GM21576 (cell line): ENCODE results near the gene UTP4.
A peak's percentile ranks its signal among the peaks of the same experiment; 100 is the strongest.
"Not testable (repeated sequence)": the region's sequence is repeated elsewhere in the genome, so short reads cannot be mapped to it uniquely, and the experiment has no call there.

ENCODE experiments used
- ATAC-seq: cut with Tn5 transposase; IDR thresholded peaks from one replicate; pipeline ENCODE4 v1.9.1; 2021; ENCODE audit warnings: mild to moderate bottlenecking, moderate library complexity; ENCODE audit not compliant: unreplicated experiment

UTP4 gene

GRCh38 chr16:69127966-69128510, 4.4 kb upstream of the UTP4 start:
- ATAC-seq: no peak

GRCh38 chr16:69130461-69130860, 2.0 kb upstream of the UTP4 start:
- no peak for ATAC-seq

GRCh38 chr16:69131167-69131838, 1.1 kb upstream of the UTP4 start:
- ATAC-seq: no peak

- ATAC-seq: peak; percentile 31
Observed at GRCh38 chr16:69131839-69132423, 518 bp upstream of the UTP4 start.

DNA sequence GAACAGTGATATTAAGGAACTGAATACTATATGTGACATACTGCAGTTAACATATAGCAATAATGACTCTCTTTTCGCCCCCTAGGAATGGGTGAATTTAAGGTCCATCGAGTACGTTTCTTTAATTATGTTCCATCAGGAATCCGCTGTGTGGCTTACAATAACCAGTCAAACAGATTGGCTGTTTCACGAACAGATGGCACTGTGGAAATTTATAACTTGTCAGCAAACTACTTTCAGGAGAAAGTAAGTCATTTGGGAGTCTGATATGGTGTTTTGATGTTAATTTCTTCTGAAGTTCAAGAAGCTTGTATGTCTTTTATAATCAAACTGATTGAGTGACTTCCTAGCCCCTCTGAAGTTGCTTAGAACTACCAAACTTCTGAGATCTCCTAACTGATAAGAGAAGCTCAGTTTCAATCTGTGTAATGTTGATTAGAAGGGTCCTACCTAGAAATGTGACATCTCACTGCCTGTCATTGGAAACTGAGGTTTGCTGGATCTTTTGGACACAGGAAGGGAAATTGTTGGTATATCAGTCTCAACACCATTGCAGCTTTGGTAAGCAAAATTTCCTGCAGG, 1.0 kb downstream of the UTP4 start:
- no peak for ATAC-seq

- no peak for ATAC-seq
Observed at GRCh38 chr16:69138608-69139007, 6.2 kb downstream of the UTP4 start.

DNA sequence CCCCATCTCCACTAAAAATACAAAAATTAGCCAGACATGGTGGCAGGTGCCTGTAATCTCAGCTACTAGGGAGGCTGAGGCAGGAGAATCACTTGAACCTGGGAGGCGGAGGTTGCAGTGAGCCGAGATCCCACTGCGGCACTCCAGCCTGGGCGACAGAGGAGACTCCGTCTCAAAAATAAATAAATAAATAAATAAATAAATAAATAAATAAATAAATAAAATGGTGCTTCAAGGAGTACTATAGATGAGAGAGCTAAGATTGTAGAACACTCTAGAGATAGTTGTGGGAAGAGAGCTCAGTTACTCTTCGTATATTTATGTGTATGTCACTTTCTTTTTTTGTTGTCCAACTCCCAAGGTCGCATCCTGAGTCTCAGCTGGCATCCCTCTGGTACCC, 7.0 kb downstream of the UTP4 start:
- ATAC-seq: not testable (repeated sequence)

DNA sequence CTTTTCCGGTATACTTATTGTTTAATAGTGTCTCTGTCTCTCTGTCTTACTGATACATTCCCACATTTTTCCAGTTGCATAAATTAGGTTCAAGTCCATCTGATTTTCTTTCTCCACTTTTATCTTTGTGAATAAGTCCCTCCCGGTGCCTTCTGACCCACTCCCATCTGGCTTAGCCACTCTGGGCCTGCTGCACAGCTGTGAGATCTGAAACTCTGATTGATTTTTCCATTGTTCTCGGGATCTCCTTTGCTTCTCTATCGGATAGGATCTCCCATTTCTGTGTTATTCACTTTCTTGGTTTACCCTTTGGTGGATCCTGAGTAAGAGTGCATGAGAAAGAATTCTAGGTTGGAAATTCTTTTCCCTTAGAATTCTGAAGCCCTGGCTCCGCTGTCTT, 8.6 kb downstream of the UTP4 start:
- ATAC-seq: no peak

GRCh38 chr16:69141936-69142335, 9.5 kb downstream of the UTP4 start:
- no peak for ATAC-seq

DNA sequence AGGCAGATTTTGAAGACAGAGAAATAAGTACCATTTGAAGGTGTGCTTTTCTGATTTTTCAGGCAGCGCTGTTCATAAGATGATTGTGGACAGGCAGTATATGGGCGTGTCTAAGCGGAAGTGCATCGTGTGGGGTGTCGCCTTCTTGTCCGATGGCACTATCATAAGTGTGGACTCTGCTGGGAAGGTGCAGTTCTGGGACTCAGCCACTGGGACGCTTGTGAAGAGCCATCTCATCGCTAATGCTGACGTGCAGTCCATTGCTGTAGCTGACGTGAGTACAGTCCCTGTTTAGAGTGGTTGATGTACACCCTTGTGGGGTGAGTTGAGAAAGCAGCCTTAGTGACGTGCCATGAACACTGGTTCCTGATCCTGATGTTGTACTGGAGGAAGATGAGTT, 10.7 kb downstream of the UTP4 start:
- ATAC-seq: no peak

- no peak for ATAC-seq
Observed at GRCh38 chr16:69145658-69146057, 13.2 kb downstream of the UTP4 start.

DNA sequence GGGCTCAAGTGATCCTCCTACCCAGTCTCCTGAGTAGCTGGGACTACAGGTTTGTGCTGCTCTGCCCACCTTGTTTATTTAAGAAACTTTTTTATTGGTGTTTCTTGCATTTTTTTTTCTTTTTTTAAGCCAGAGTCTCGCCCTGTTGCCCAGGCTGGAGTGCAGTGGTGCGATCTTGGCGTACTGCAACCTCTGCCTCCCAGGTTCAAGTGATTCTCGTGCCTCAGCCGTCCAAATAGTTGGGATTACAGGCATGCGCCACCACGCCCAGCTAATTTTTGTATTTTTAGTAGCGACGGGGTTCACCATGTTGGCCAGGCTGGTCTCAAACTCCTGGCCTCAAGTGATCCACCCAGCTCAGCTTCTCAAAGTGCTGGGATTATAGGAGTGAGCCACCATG, 17.2 kb downstream of the UTP4 start:
- not testable (repeated sequence) for ATAC-seq

- ATAC-seq: no peak
Observed at GRCh38 chr16:69150146-69150865, 17.9 kb downstream of the UTP4 start.

- no peak for ATAC-seq
Observed at GRCh38 chr16:69157196-69157595, 24.7 kb downstream of the UTP4 start.

- no peak for ATAC-seq
Observed at GRCh38 chr16:69160192-69160591, 27.7 kb downstream of the UTP4 start.

DNA sequence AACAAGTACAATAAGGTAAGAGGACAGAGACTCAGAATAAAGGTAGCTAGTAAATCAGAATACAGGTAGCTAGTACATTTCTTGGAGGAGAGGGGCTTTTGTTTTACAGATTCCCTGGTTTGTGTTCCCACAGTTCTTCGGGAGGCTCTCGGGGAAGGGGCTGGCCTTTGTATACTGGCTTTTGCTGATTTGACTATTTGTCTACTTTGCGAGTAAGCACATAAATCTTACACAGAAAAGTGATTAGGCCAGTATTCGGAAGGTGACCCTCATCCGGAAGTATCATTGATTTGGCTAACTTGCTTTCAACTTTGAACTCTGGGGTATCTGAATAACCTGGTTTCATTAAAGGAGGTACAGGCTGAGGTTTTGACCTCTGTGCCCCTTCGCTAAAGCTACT, 33.1 kb downstream of the UTP4 start:
- ATAC-seq: no peak

DNA sequence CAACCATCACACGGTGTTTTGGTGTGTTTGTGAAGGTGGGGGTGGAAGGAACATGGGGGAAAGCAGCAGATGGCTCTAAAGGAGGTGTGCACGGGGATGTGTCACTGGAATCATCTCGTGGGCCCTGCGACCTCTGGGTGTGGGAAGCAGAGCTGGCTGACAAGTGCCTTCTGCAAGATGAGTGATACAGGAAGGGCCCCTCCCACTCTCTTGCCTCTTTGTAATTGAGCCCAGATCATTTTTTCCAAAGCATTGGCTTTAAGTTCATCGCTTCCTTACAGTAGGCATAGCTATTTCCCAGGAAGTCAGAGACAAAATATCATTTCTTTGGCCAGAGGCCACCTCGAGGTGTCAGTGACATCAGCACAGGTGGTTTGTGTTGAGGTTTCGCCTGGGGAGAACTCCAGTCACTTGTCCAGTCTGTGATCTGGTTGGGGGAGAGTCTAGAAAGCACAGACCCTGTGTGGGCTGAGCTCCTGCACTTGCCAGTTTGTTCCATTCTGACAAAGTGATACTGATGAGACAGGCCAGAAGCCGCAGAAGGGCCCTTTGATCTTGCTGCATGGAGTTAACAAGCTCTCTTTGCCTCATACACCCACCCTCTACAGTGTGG, 33.9 kb downstream of the UTP4 start:
- no peak for ATAC-seq

- ATAC-seq: no peak
Observed at GRCh38 chr16:69166946-69167930, 34.8 kb downstream of the UTP4 start.

DNA sequence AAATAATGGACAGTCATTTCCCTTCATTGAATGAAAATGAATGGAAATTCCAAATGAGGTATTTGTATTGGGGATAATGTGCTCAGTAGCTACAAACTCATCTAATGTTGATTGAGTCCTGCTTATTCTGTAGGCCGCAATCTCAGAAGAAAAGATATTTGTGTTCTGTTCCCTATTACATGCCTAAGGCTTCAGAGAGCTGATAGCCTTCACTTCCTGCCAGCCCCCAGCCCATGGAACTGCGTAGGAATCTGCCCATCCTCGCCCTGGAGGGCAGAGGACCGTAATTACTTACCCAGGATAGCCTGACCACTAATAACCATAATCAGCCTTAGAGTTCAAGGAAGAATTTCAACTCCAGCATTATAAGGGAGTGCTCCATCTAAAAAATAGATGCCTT, 36.6 kb downstream of the UTP4 start:
- no peak for ATAC-seq
